ENCODE measurements around the gene BCLAF1. TPM values are rescaled to one million over a fixed set of nuclear protein-coding genes. Genes with fewer than 3 reads are reported as not detected.

The BCLAF1 gene
- total and polyA plus RNA-seq, 2 donors (not counting 3 experiments of a cell fraction or from before 2014, with no cell fraction given) = 23.4 to 151 TPM

DNA sequence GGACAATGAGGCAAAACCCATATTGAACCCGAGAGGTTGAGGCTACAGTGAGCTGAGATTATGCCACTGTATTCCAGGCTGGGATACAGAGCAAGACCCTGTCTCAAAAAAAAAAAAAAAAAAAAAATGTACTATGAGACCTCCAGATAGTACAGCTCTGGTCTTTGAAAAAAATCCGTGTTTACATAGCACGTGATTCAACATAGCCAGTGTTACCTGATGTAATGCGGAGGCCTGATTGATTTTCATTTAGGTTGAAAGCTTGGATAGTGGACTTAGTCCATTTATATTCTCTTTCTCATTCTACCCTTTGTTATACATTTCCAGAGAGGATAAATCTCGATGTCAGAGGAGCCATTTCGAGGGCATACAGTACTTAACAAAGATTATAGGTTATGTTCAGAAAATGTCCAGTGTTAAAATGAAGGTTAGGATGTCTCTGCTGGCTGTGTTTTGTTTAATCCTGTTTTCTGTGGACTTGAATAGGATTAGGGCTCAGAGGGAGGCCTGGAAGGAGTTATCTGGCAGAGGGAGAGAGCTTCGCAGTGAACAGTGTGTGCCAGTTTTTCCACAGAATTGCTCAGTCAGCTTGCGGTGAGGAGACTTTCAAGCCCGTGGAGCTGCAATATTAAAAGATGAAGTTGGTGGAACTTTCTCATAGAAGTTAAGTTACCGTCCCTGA, 33.9 kb upstream of the BCLAF1 start:
- Histone ChIP-seq H3K4me2 (ENCODE audit: insufficient read depth, low read length) (no peak overlapping the region), H3K9ac (replicated peaks; ENCODE audit: extremely low read depth, insufficient read depth, low read length) (no peak overlapping the region), H3K36me3 (ENCODE audit: control insufficient read depth in 2 of 2, extremely low read depth in 1 of 2, insufficient read depth in 2 of 2, low read length in 2 of 2) (no peaks in the 10 kb centered on the region), H3K4me3 (replicated peaks in 1 of 3; ENCODE audit: insufficient read depth in 1 of 3, low read depth in 1 of 3, low read length in 3 of 3) (no peak overlapping the region), H3K79me2 (ENCODE audit: control insufficient read depth, insufficient read depth, low read length) (no peaks in the 10 kb centered on the region), H3K27me3 (ENCODE audit: control insufficient read depth in 2 of 2, insufficient read depth in 2 of 2, low read length in 2 of 2) (peaks cover 0 to 3% of the 10 kb centered on the region in 2 experiments), H2AFZ (ENCODE audit: low read depth, low read length) (no peak overlapping the region), H3K9me1 (replicated peaks; ENCODE audit: control insufficient read depth, extremely low read depth, insufficient read depth, low read length) (no peaks in the 10 kb centered on the region), H3K27ac (ENCODE audit: insufficient read depth, low read depth, low read length) (no peak overlapping the region), H3K9me3 (replicated peaks; ENCODE audit: control insufficient read depth, insufficient read depth, low read length) (no peaks in the 10 kb centered on the region), H3K4me1 (ENCODE audit: control insufficient read depth, extremely low read depth, insufficient read depth, low read length) (no peaks in the 10 kb centered on the region), H4K20me1 (replicated peaks; ENCODE audit: control insufficient read depth, extremely low read depth, insufficient read depth, low read length) (no peaks in the 10 kb centered on the region)
- no TSS peak for BruUV-seq (replicated peaks)
- TF ChIP-seq, protein P1, sequence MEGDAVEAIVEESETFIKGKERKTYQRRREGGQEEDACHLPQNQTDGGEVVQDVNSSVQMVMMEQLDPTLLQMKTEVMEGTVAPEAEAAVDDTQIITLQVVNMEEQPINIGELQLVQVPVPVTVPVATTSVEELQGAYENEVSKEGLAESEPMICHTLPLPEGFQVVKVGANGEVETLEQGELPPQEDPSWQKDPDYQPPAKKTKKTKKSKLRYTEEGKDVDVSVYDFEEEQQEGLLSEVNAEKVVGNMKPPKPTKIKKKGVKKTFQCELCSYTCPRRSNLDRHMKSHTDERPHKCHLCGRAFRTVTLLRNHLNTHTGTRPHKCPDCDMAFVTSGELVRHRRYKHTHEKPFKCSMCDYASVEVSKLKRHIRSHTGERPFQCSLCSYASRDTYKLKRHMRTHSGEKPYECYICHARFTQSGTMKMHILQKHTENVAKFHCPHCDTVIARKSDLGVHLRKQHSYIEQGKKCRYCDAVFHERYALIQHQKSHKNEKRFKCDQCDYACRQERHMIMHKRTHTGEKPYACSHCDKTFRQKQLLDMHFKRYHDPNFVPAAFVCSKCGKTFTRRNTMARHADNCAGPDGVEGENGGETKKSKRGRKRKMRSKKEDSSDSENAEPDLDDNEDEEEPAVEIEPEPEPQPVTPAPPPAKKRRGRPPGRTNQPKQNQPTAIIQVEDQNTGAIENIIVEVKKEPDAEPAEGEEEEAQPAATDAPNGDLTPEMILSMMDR (IDR thresholded peaks at IDR 0.05; ENCODE audit: extremely low read depth in 1 of 2, insufficient read depth in 1 of 2, low read depth in 1 of 2, low read length in 2 of 2) = no peak
- no peak for TF ChIP-seq MYC (IDR thresholded peaks at IDR 0.05; ENCODE audit: low read depth, low read length)
- DNase-seq (ENCODE audit: low read depth, low spot score) = no peak
- no peak for FAIRE-seq
- dilution Hi-C loops (cut with MboI; ENCODE audit: extremely low pct_ligation_motif_present, low sequenced_read_pairs) (no loop called here), intact Hi-C loops (cut with micrococcal nuclease) (no loop called here)
- CTCF ChIA-PET = interaction anchor here (1.0 to 1.1 kb wide), 2 partner anchors 9 to 14 kb away, joined by 3 read pairs; no protein-coding TSS in a partner anchor
- POLR2A ChIA-PET = no interaction called here

DNA sequence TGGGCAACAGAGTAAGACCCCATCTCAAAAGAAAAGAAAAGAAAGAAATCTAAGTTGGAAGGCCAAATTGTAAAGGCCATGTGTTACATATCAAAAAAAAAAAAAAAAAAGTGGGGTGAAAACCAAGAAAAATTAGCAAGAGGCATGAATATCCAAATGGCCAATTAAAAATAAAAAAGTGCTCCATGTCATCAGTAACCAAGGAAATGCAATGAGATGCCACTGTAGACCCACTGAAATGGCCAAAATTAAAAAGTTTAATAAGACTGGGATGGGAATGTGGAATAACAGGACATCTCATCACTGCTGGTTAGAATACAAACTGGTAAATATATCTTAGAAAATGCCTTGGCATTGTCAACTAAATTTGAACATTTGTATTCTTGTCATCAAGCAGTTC, 30.1 kb upstream of the BCLAF1 start:
- ChIA-PET CTCF (no interaction called here), POLR2A (no interaction called here)
- H3K27ac ChIP-seq (ENCODE audit: insufficient read depth, low read depth, low read length) = no peak overlapping the region
- no peaks in the 10 kb centered on the region for H3K9me1 ChIP-seq (replicated peaks; ENCODE audit: control insufficient read depth, extremely low read depth, insufficient read depth, low read length)
- FAIRE-seq = no peak
- no peak overlapping the region for H3K4me2 ChIP-seq (ENCODE audit: insufficient read depth, low read length)
- no peak for TF ChIP-seq POLR2A (IDR thresholded peaks at IDR 0.05; ENCODE audit: low read depth, low read length)
- no peak for TF ChIP-seq MYC (IDR thresholded peaks at IDR 0.05; ENCODE audit: low read depth, low read length)
- TF ChIP-seq EZH2 (IDR thresholded peaks at IDR 0.05; ENCODE audit: borderline replicate concordance, low read depth, low read length, severe bottlenecking) = no peak
- TF ChIP-seq FOS (IDR thresholded peaks at IDR 0.05; ENCODE audit: borderline replicate concordance, insufficient read depth, low read length) = no peak
- TF ChIP-seq POLR2AphosphoS5 (IDR thresholded peaks at IDR 0.05; ENCODE audit: insufficient read depth, low read depth, low read length) = no peak
- no peak for TF ChIP-seq JUN (IDR thresholded peaks at IDR 0.05; ENCODE audit: borderline replicate concordance, insufficient read depth, insufficient read length, low read depth)
- no peak for TF ChIP-seq GATA2 (IDR thresholded peaks at IDR 0.05; ENCODE audit: insufficient read depth, insufficient read length, low read depth, low read length)
- DNase-seq (ENCODE audit: low read depth, low spot score) = no peak
- BruUV-seq (replicated peaks) = no TSS peak
- no peaks in the 10 kb centered on the region for H3K27me3 ChIP-seq (ENCODE audit: control insufficient read depth in 2 of 2, insufficient read depth in 2 of 2, low read length in 2 of 2)
- intact Hi-C loops (cut with micrococcal nuclease) (no loop called here), dilution Hi-C loops (cut with MboI; ENCODE audit: extremely low pct_ligation_motif_present, low sequenced_read_pairs) (no loop called here)
- H3K79me2 ChIP-seq (ENCODE audit: control insufficient read depth, insufficient read depth, low read length) = no peaks in the 10 kb centered on the region
- H3K4me3 ChIP-seq (replicated peaks in 1 of 3; ENCODE audit: insufficient read depth in 1 of 3, low read depth in 1 of 3, low read length in 3 of 3) = no peak overlapping the region
- H3K9ac ChIP-seq (replicated peaks; ENCODE audit: extremely low read depth, insufficient read depth, low read length) = no peak overlapping the region
- no peak overlapping the region for H2AFZ ChIP-seq (ENCODE audit: low read depth, low read length)
- H4K20me1 ChIP-seq (replicated peaks; ENCODE audit: control insufficient read depth, extremely low read depth, insufficient read depth, low read length) = no peaks in the 10 kb centered on the region
- H3K36me3 ChIP-seq (ENCODE audit: control insufficient read depth in 2 of 2, extremely low read depth in 1 of 2, insufficient read depth in 2 of 2, low read length in 2 of 2) = no peaks in the 10 kb centered on the region
- no peaks in the 10 kb centered on the region for H3K4me1 ChIP-seq (ENCODE audit: control insufficient read depth, extremely low read depth, insufficient read depth, low read length)
- no peaks in the 10 kb centered on the region for H3K9me3 ChIP-seq (replicated peaks; ENCODE audit: control insufficient read depth, insufficient read depth, low read length)

All from endothelial cell of umbilical vein (primary cell).